H1 (cell line): ENCODE results near the gene RPL12. TPM values are rescaled to one million over a fixed set of nuclear protein-coding genes. Genes with fewer than 3 reads are reported as not detected.

Experiments used
- CTCF ChIA-PET: fragments of 300-600 bp; sonication (Branson Sonifier 250); formaldehyde crosslinking; loops from one replicate; lab custom pipeline; 2021; ENCODE audit not compliant: partially characterized antibody; lab: Charles Lee
- POLR2A ChIA-PET: fragments of 300-600 bp; sonication (Branson Sonifier 250); formaldehyde crosslinking; loops from one replicate; lab custom pipeline; 2021; ENCODE audit warnings: inconsistent platforms; ENCODE audit not compliant: partially characterized antibody; lab: Charles Lee
- DNase-seq, 2 experiments: peaks; one replicate each; pipeline versions ENCODE4 v3.0.0 to v3.0.0-alpha.2; 2010 to 2022; ENCODE audit warnings: low spot score in 2 of 2, low read depth in 1 of 2, mixed read lengths in 1 of 2
- FAIRE-seq: peaks from 2 replicates; lab custom pipeline; 2011; peaks lifted over from hg19 to GRCh38; lab: Jason Lieb, UNC
- H2AFZ ChIP-seq: 2 replicates; pipeline ENCODE4 v1.8.1; 2012; ENCODE audit warnings: low read length, inconsistent platforms
- H2AK5ac ChIP-seq: 2 replicates; pipeline ENCODE4 v1.6.1; 2013; ENCODE audit warnings: low read depth, low read length
- H2BK120ac ChIP-seq: replicated peaks from 2 replicates; pipeline ENCODE3; 2013; ENCODE audit warnings: low read depth, low read length, inconsistent platforms
- H2BK12ac ChIP-seq: 2 replicates; pipeline ENCODE4 v1.6.1; 2013; ENCODE audit warnings: low read depth, low read length
- H2BK15ac ChIP-seq: 2 replicates; pipeline ENCODE4 v1.6.1; 2013; ENCODE audit warnings: low read length
- H2BK20ac ChIP-seq: 2 replicates; pipeline ENCODE4 v1.6.1; 2013; ENCODE audit warnings: low read length
- H2BK5ac ChIP-seq: 2 replicates; pipeline ENCODE4 v1.6.1; 2013; ENCODE audit warnings: low read depth, low read length
- H3K14ac ChIP-seq: 2 replicates; pipeline ENCODE4 v1.6.1; 2013; ENCODE audit warnings: inconsistent platforms; ENCODE audit not compliant: insufficient read length
- H3K18ac ChIP-seq: 2 replicates; pipeline ENCODE4 v1.6.1; 2013; ENCODE audit warnings: low read length; ENCODE audit errors: extremely low read depth
- H3K23ac ChIP-seq: 2 replicates; pipeline ENCODE4 v1.6.1; 2013; ENCODE audit warnings: inconsistent platforms; ENCODE audit not compliant: insufficient read length
- H3K23me2 ChIP-seq: 2 replicates; pipeline ENCODE4 v1.6.1; 2013; ENCODE audit warnings: low read depth, low read length
- H3K27ac ChIP-seq: 2 replicates; pipeline ENCODE4 v1.6.1; 2011; ENCODE audit warnings: low read depth, low read length, inconsistent platforms
- H3K27me3 ChIP-seq, 4 experiments: replicated peaks in 1 of 4; 1 replicate in 1 of 4; 2 replicates in 3 of 4; pipeline versions ENCODE4 v1.6.1 to v1.8.1; 2011 to 2013; ENCODE audit warnings: low read length in 3 of 4, mild to moderate bottlenecking in 3 of 4, inconsistent platforms in 2 of 4, mixed read lengths in 2 of 4, moderate library complexity in 1 of 4; ENCODE audit not compliant: control insufficient read depth in 3 of 4, insufficient read depth in 3 of 4; ENCODE audit errors: extremely low read depth in 1 of 4
- H3K36me3 ChIP-seq, 4 experiments: 2 replicates each; pipeline versions ENCODE4 v1.6.1 to v1.8.1; 2011 to 2013; ENCODE audit warnings: mild to moderate bottlenecking in 4 of 4, low read length in 3 of 4, moderate library complexity in 2 of 4, control low read depth in 1 of 4, inconsistent platforms in 1 of 4; ENCODE audit not compliant: insufficient read depth in 4 of 4, control insufficient read depth in 2 of 4
- H3K4ac ChIP-seq: replicated peaks from 2 replicates; pipeline ENCODE3; 2013; ENCODE audit warnings: low read length, low read depth, mixed read lengths, inconsistent platforms; ENCODE audit not compliant: insufficient read length
- H3K4me1 ChIP-seq, 4 experiments: replicated peaks in 1 of 4; 1 replicate in 1 of 4; 2 replicates in 3 of 4; pipeline versions ENCODE4 v1.6.1 to v1.8.1; 2011 to 2013; ENCODE audit warnings: low read length in 3 of 4, inconsistent platforms in 2 of 4, mixed read lengths in 1 of 4; ENCODE audit not compliant: insufficient read depth in 4 of 4, control insufficient read depth in 3 of 4
- H3K4me2 ChIP-seq, 2 experiments: 2 replicates each; pipeline versions ENCODE4 v1.6.1 to v1.8.1; 2011 to 2013; ENCODE audit warnings: low read depth in 2 of 2, low read length in 2 of 2, control low read depth in 1 of 2, inconsistent platforms in 1 of 2, mild to moderate bottlenecking in 1 of 2; ENCODE audit not compliant: insufficient read depth in 1 of 2
- H3K4me3 ChIP-seq, 4 experiments: fragments of 200-600, 300-600 bp in 1 of 4; sonication (generic), shearing (Covaris generic), sonication (Bioruptor Twin) in 1 of 4; 2 replicates each; pipeline versions ENCODE4 v1.5.1 to v1.8.1; 2011 to 2016; ENCODE audit warnings: low read length in 4 of 4, low read depth in 3 of 4, control low read depth in 2 of 4, inconsistent platforms in 2 of 4, mild to moderate bottlenecking in 2 of 4, mixed read lengths in 1 of 4, moderate library complexity in 1 of 4; ENCODE audit not compliant: insufficient read depth in 2 of 4; ENCODE audit errors: extremely low read depth in 1 of 4
- H3K56ac ChIP-seq: replicated peaks from 2 replicates; pipeline ENCODE3; 2013; ENCODE audit warnings: low read depth, mild to moderate bottlenecking, mixed read lengths, low read length, inconsistent platforms; ENCODE audit not compliant: insufficient read length
- H3K79me1 ChIP-seq: 2 replicates; pipeline ENCODE4 v1.6.1; 2013; ENCODE audit warnings: low read depth, low read length, control low read depth
- H3K79me2 ChIP-seq, 2 experiments: 2 replicates each; pipeline versions ENCODE4 v1.6.1 to v1.8.1; 2012 to 2013; ENCODE audit warnings: low read length in 2 of 2, mild to moderate bottlenecking in 2 of 2, inconsistent platforms in 1 of 2; ENCODE audit not compliant: insufficient read depth in 2 of 2, control insufficient read depth in 1 of 2
- H3K9ac ChIP-seq, 4 experiments: replicated peaks in 1 of 4; 1 replicate in 1 of 4; 2 replicates in 3 of 4; pipeline versions ENCODE4 v1.6.1 to v1.8.1; 2011 to 2013; ENCODE audit warnings: low read depth in 3 of 4, low read length in 3 of 4, control low read depth in 2 of 4, mild to moderate bottlenecking in 2 of 4, moderate library complexity in 2 of 4, inconsistent platforms in 1 of 4; ENCODE audit errors: extremely low read depth in 1 of 4
- H3K9me3 ChIP-seq, 2 experiments: 2 replicates each; pipeline versions ENCODE4 v1.6.1 to v1.8.1; 2012 to 2013; ENCODE audit warnings: mild to moderate bottlenecking in 2 of 2, moderate library complexity in 2 of 2, control low read depth in 1 of 2, inconsistent platforms in 1 of 2, low read depth in 1 of 2, low read length in 1 of 2, mixed read lengths in 1 of 2; ENCODE audit not compliant: insufficient read depth in 2 of 2
- H4K20me1 ChIP-seq, 2 experiments: replicated peaks in 1 of 2; 2 replicates each; pipeline versions ENCODE3 to v1.8.1; 2011 to 2013; ENCODE audit warnings: inconsistent platforms in 2 of 2, low read length in 2 of 2, mild to moderate bottlenecking in 1 of 2; ENCODE audit not compliant: insufficient read depth in 2 of 2, control insufficient read depth in 1 of 2
- H4K5ac ChIP-seq: 2 replicates; pipeline ENCODE4 v1.6.1; 2013; ENCODE audit warnings: low read length, low read depth, mixed read lengths, inconsistent platforms; ENCODE audit not compliant: insufficient read length
- H4K8ac ChIP-seq: 2 replicates; pipeline ENCODE4 v1.8.0; 2013; ENCODE audit warnings: mild to moderate bottlenecking, moderate library complexity, low read length, inconsistent platforms; ENCODE audit not compliant: insufficient read depth; ENCODE audit errors: extremely low read depth
- H4K91ac ChIP-seq: replicated peaks from 2 replicates; pipeline ENCODE3; 2013; ENCODE audit warnings: low read length, mixed read lengths, inconsistent platforms; ENCODE audit not compliant: insufficient read length
- CREB1 ChIP-seq: IDR thresholded peaks from 2 replicates; pipeline ENCODE4 v1.6.1; 2012; ENCODE audit warnings: inconsistent platforms
- EGR1 ChIP-seq: IDR thresholded peaks from 2 replicates; pipeline ENCODE4 v1.6.1; 2011; ENCODE audit warnings: low read depth, low read length, borderline replicate concordance
- JUN ChIP-seq: IDR thresholded peaks from 2 replicates; pipeline ENCODE4 v1.6.1; 2011; ENCODE audit warnings: low read depth, mild to moderate bottlenecking, improper control_type of control experiment, low read length
- NRF1 ChIP-seq: IDR thresholded peaks from 2 replicates; pipeline ENCODE4 v1.6.1; 2011; ENCODE audit warnings: mild to moderate bottlenecking, low read depth, low read length, improper control_type of control experiment
- SUZ12 ChIP-seq: fragments of 200-600 bp; sonication (generic); IDR thresholded peaks from 2 replicates; pipeline ENCODE4 v1.6.1; 2012; ENCODE audit warnings: mild to moderate bottlenecking, inconsistent platforms, low read length, moderate library complexity, mixed read lengths
- USF2 ChIP-seq: IDR thresholded peaks from 2 replicates; pipeline ENCODE4 v1.6.1; 2011; ENCODE audit warnings: low read length, improper control_type of control experiment
- WGBS, 2 experiments: shearing (Covaris generic) in 1 of 2; methylation state at CpG; one replicate each; pipeline versions ENCODE4 v1.1.6 to v1.1.7; 2013 to 2015; ENCODE audit warnings: low lambda C conversion rate in 2 of 2, mixed read lengths in 2 of 2, inconsistent platforms in 1 of 2, low coverage in 1 of 2, missing lambda C conversion rate in 1 of 2; ENCODE audit not compliant: insufficient replicate concordance in 2 of 2, insufficient coverage in 1 of 2, insufficient read length in 1 of 2; ENCODE audit errors: extremely low coverage in 1 of 2, missing lambda C conversion rate in 1 of 2; 5-methylcytosine and 5-hydroxymethylcytosine counted together
- polyA plus RNA-seq, 7 experiments: library from polyadenylated mRNA; depleted of rRNA in 3 of 7; stranded (reverse) in 5 of 7; unstranded in 2 of 7; fragments of >200 nt in 5 of 7; fragments of 200-250 nt in 2 of 7; gene quantifications; 1 replicate in 5 of 7; 2 replicates in 1 of 7; 4 replicates in 1 of 7; pipeline versions ENCODE4 v1.2.1 to v1.2.3, GENCODE V29; 2011 to 2013; ENCODE audit warnings: missing spikeins in 2 of 7, mixed read lengths in 2 of 7
- total RNA-seq: library from RNA; stranded (reverse); fragmentation: NEBNext Ultra II Directional; extraction: Animal tissue kit (Norgen Biotek cat#: 25700); gene quantifications from 2 replicates; pipeline ENCODE4 v1.2.1, GENCODE V29; 2021

Gene RPL12
- total and polyA plus RNA-seq, 2 of the 8 experiments (the other 6 are each of a cell fraction or from before 2014, with no cell fraction given), result 1,993 to 4,892 TPM

GRCh38 chr9:127473501-127473900 is 22.3 kb upstream of the RPL12 start:
- Histone ChIP-seq H3K23me2 (no peaks in the 10 kb centered on the region), H4K20me1 (no peaks in the 10 kb centered on the region), H3K4ac (no peak overlapping the region), H3K9me3 (no peaks in the 10 kb centered on the region), H4K8ac (no peak overlapping the region), H3K9ac (no peak overlapping the region), H3K79me2 (no peaks in the 10 kb centered on the region), H2BK15ac (no peak overlapping the region), H3K27me3 (no peaks in the 10 kb centered on the region), H2BK20ac (no peak overlapping the region), H3K79me1 (no peaks in the 10 kb centered on the region), H2BK120ac (no peak overlapping the region), H3K56ac (no peak overlapping the region), H2AFZ (no peak overlapping the region), H3K27ac (no peak overlapping the region), H3K4me2 (no peak overlapping the region), H2AK5ac (no peak overlapping the region), H3K36me3 (peaks cover 0 to 17% (median 3%) of the 10 kb centered on the region in 4 experiments; a peak in 5 of 8 replicates), H2BK5ac (no peak overlapping the region), H3K18ac (no peak overlapping the region), H3K4me1 (peaks cover 0 to 3% (median 0%) of the 10 kb centered on the region in 4 experiments; a peak in 1 of 7 replicates), H3K14ac (no peak overlapping the region), H3K23ac (no peak overlapping the region), H3K4me3 (no peak overlapping the region), H2BK12ac (no peak overlapping the region), H4K5ac (no peak overlapping the region), H4K91ac (no peak overlapping the region)
- TF ChIP-seq EGR1 (no peak), USF2 (no peak), NRF1 (no peak), CREB1 (no peak), SUZ12 (no peak), JUN (no peak)
- WGBS, 2 experiments, result 86% methylated on average over 10 of the region's 10 CpGs; no CpG with 5 or more reads in 1 of the 2 experiments
- POLR2A ChIA-PET, result interaction anchor here (1.0 to 2.3 kb wide), 4 partner anchors 18 to 29 kb away, joined by 3 to 6 read pairs (median 4); partner anchors contain the start of genes LRSAM1 and RPL12
- no peak for DNase-seq
- no peak for FAIRE-seq
- CTCF ChIA-PET, result interaction anchor here (0.9 to 2.7 kb wide), 4 partner anchors 8 to 30 kb away, joined by 3 to 7 read pairs (median 3); no protein-coding TSS in a partner anchor
